NCI-H2081 treated with DMSO at 0.1 percent for 48 hours (cell line): ENCODE measurements around the gene RCAN3.
A peak's percentile ranks its signal among the peaks of the same experiment; 100 is the strongest.
"Not testable (repeated sequence)": the region's sequence is repeated elsewhere in the genome, so short reads cannot be mapped to it uniquely, and the experiment has no call there.

ENCODE experiments used
- DNase-seq: peaks from one replicate; lab custom pipeline; 2025; lab: John Stamatoyannopoulos, UW

The RCAN3 gene

GRCh38 chr1:24502709-24503058, at the start of gene RCAN3:
RCAN3 (plus strand) TSS chr1:24502836; CDS start chr1:24514373, 11,537 bp downstream.
- peak; percentile 68 for DNase-seq

DNA sequence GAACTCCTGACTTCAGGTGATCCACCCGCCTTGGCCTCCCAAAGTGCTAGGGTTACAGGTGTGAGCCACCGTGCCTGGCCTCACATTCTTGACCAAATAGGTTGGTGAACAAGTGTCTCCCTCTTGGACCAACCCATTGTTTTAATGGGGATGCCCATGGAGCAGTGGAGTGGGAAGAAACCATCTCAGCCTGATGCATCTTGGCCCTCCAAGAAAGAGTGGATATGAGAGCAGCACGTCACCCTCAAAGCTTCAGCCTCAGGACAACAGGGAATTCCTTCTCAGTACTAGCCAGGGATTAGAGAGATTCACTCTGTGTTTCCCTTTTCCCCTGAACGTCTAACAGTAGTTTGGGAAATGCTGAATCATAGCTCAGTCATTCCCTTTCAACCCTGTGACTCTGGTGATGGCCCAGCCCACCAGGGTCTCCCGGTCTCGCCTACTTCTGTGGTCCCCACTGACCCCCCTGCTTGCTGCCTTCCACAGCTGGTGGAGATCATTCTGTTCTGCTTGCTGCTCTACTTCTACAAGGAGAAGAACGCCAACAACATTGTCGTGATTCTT, 49.6 kb upstream of the RCAN3 start:
- DNase-seq = no peak

DNA sequence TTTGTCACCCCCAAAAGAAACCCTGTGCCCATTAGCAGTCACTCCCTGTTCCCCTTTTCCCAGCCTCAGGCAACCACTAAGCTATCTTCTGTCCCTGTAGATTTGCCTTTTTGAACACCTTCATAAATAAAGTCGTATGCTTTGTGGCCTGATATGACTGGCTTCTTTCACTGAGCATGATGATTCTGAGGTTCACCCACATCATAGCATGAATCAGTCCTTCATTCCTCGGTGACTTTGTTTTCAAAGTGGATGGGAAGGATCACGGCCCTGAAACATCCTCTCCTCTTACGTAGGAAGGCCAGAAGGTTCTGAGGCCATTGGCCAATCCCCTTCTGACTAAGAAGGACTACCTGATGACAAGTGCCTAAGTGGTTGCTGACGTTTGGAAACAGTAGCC, 48.0 kb upstream of the RCAN3 start:
- DNase-seq = no peak

DNA sequence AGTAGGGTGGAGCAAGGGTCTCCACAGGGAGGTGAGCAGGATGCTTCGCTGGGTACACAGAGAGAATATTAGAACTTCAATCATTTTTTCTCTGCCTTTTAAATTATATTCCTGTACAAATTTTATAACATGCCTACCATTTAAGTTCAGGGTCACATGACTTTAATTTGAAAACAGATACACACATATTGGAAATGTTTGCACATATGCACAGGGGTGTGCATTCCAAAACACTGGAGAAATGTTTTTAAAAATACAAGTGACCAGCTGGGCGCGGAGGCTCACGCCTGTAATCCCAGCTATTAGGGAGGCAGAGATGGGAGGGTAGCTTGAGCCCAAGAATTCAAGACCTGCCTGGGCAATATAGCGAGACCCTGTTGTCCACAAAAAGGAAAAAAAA, 47.4 kb upstream of the RCAN3 start:
- DNase-seq = no peak

- no peak for DNase-seq
Observed at GRCh38 chr1:24457866-24458265, 44.8 kb upstream of the RCAN3 start.

DNA sequence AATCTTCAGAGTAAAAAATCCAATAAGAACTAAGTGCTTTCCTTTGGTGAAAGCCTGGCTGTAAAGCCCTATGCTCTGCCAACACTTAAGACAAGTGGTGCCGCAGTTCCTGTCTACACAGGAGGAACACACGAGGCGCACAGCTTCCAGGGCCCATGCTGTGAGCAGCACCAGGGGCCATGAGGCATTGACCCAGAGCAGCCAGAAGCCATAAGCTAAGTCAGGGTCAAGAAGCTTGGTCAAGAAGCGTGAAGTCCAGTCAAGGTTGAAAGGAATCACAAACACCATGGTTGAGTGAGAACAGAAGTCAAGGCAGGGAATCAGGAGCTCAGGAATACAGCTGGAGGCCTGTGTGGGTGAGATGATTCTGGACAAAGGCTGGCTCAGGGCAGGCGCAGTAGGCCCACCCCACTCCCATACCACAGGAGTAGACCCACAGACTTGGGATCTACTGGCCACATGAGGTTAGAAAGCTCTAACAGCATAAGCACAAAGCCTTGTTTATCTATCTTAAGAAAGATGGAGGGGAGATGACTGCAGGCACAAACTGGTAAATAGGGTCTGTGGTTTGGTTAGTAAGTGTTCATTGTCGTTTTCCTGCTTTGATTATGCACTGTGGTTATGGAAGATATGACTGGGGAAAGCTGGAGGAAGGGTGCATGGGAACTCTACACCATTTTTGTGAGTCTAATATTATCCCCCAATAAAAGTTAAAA, 42.9 kb upstream of the RCAN3 start:
- DNase-seq = no peak

DNA sequence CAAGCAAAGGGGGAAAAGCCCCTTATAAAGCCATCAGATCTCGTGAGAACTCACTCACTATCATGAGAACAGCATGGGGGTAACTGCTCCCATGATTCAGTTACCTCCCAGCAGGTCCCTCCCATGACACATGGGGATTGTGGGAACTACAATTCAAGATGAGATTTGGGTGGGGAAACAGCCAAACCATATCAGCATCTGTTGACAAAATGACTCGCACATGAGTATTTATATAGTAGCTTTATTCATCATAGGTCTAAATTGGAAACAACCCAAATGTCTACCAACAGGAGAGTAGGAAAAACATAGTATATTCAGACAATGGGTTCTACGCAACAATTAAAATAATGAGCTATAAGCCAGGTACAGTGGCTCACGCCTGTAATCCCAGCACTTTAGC, 40.5 kb upstream of the RCAN3 start:
- DNase-seq = not testable (repeated sequence)

- no peak for DNase-seq
Observed at GRCh38 chr1:24463776-24464735, 38.6 kb upstream of the RCAN3 start.

- no peak for DNase-seq
Observed at GRCh38 chr1:24465099-24465498, 37.5 kb upstream of the RCAN3 start.

DNA sequence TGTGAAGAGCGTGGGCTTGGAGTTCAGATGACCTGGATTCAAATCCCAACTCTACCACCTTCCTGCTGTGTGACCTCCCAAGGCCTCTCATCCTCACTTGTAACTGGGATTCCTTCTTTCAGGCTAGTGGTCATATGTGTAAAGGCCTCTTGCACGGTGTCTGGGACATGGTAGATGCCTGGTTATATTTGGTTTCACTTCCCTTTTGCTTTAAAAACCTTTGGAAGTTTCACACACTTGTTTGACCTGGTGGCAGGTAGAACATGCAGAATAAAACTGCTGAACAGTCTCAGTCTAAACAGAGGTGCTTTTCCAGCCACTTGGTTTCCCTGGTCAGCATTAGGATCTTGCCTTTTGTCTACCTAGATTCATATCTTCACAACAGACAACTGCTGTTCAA, 37.0 kb upstream of the RCAN3 start:
- DNase-seq = no peak

DNA sequence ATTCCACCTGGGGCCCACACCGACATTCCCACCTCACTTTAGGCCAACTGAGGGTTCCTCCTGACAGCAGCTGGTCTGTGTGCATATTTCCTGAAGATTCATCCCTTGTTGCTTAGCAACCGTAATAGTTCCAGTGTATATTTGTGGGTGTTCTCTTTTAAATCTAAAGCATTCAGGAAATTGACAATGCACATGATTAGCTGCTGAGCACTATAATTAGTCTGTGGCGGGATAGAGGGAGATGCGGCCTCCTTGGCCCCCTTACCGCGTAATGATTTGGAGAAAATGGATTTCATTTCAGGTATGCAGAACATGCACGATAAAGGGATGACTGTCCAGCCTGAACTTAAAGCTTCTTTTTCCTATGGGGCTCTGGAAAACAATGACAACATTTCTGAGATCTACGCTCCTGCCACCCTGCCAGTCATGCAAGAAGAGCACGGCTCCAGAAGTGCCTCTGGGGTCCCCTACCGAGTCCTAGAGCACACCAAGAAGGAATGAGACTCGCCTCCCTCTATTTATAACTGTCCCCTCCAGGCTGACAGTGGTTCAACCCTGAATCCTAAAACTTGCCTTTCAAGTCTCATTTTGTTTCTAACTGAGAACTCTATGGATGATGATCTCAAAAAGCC, 33.8 kb upstream of the RCAN3 start:
- no peak for DNase-seq

- no peak for DNase-seq
Observed at GRCh38 chr1:24470592-24470991, 32.0 kb upstream of the RCAN3 start.

- no peak for DNase-seq
Observed at GRCh38 chr1:24472527-24473251, 29.9 kb upstream of the RCAN3 start.

GRCh38 chr1:24474193-24474592, 28.4 kb upstream of the RCAN3 start:
- no peak for DNase-seq

DNA sequence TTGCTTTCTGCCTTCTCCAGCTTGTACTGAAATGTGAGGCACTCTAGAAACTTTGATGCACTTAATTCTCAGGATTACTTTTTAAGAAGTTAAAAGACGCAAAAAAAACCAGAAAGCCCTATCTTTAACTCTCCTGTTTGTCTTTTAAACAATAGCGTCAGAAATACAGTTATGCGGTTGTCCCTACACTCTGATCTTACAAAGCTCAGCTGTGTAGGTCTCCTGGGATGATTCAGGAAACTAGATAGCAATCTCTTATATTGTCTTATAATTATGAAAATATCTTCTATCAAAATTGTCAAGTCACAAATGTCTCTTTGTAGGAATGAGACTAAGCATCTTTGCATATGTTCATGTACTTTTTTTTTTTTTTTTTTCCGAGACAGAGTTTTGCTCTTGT, 26.9 kb upstream of the RCAN3 start:
- DNase-seq = no peak

- DNase-seq = no peak
Observed at GRCh38 chr1:24476571-24476970, 26.1 kb upstream of the RCAN3 start.

DNA sequence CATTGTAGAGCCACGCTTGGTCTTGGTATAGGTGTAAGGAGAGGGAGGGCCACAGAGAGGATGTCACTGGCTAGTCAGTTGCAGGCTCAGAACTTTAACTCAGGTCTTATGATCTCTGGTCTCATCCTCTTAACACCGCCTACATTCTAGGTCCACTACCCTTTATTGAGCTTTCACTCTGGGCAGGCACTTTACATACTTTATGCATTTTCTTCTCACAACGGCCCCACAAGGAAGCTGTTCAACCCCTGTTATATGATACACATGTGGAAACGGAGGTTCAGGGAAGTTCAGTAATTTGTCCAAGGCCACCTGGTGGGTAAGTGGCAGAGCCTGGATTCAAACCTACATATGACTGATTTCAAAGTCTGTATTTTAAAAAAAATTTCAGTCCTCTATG, 25.3 kb upstream of the RCAN3 start:
- DNase-seq = no peak

GRCh38 chr1:24481101-24481500, 21.5 kb upstream of the RCAN3 start:
- no peak for DNase-seq

- no peak for DNase-seq
Observed at GRCh38 chr1:24481843-24482610, 20.6 kb upstream of the RCAN3 start.

- no peak for DNase-seq
Observed at GRCh38 chr1:24483441-24483840, 19.2 kb upstream of the RCAN3 start.

GRCh38 chr1:24484199-24484598, 18.4 kb upstream of the RCAN3 start:
- no peak for DNase-seq
